K562 (cell line): Measurements from ENCODE around the gene B3GALT6. TPM values are rescaled to one million over a fixed set of nuclear protein-coding genes. Genes with fewer than 3 reads are reported as not detected.

Source experiments
- E2F1 ChIP-seq: sonication (generic); formaldehyde crosslinking; IDR thresholded peaks from 2 replicates; pipeline ENCODE4 v1.8.1; 2023; ENCODE audit warnings: mild to moderate bottlenecking, missing genetic modification reagents, moderate library complexity
- E2F5 ChIP-seq: sonication (generic); formaldehyde crosslinking; IDR thresholded peaks from 2 replicates; pipeline ENCODE4 v1.8.0; 2022; ENCODE audit warnings: mild to moderate bottlenecking, missing genetic modification reagents
- HDAC1 ChIP-seq, 2 experiments: fragments of 450-650 bp; IDR thresholded peaks; 2 replicates each; pipeline ENCODE4 v1.6.1; 2016 to 2017; ENCODE audit warnings: inconsistent platforms in 1 of 2, mild to moderate bottlenecking in 1 of 2, moderate library complexity in 1 of 2
- L3MBTL2 ChIP-seq: fragments of 450-650 bp; IDR thresholded peaks from 2 replicates; pipeline ENCODE4 v1.6.1; 2016; ENCODE audit warnings: mild to moderate bottlenecking, moderate library complexity
- MBD1 ChIP-seq: fragments of 250-450 bp; sonication (Bioruptor Pico); IDR thresholded peaks from 2 replicates; pipeline ENCODE4 v1.8.0; 2022; ENCODE audit warnings: inconsistent platforms
- MBD2 ChIP-seq: sonication (generic); IDR thresholded peaks from 2 replicates; pipeline ENCODE4 v1.6.1; 2016; ENCODE audit warnings: low read depth, borderline replicate concordance
- SP2 ChIP-seq: IDR thresholded peaks from 2 replicates; pipeline ENCODE4 v1.6.1; 2011; ENCODE audit warnings: mild to moderate bottlenecking, low read depth, low read length, moderate library complexity; ENCODE audit not compliant: poor library complexity, severe bottlenecking; ENCODE audit errors: extremely low read depth
- SPI1 ChIP-seq: IDR thresholded peaks from 2 replicates; pipeline ENCODE4 v1.6.1; 2011; ENCODE audit warnings: low read depth, low read length, control low read depth, borderline replicate concordance
- TFE3 ChIP-seq: fragments of 450-650 bp; formaldehyde crosslinking; IDR thresholded peaks from 2 replicates; pipeline ENCODE4 v1.4.0; 2020; ENCODE audit warnings: mild to moderate bottlenecking, mixed read lengths
- ZNF121 ChIP-seq: sonication (generic); formaldehyde crosslinking; conservative IDR thresholded peaks from 2 replicates; pipeline ENCODE4 v1.8.0; 2022; ENCODE audit warnings: missing genetic modification reagents
- ZNF263 ChIP-seq: sonication (generic); formaldehyde crosslinking; IDR thresholded peaks from 2 replicates; pipeline ENCODE4 v1.8.0; 2022; ENCODE audit warnings: mild to moderate bottlenecking, missing genetic modification reagents, borderline replicate concordance
- ZNF407 ChIP-seq: fragments of 450-650 bp; IDR thresholded peaks from 2 replicates; pipeline ENCODE4 v1.6.1; 2016; ENCODE audit warnings: low read depth
- polyA plus RNA-seq, 8 experiments: library from polyadenylated mRNA; depleted of rRNA in 4 of 8; stranded (reverse) in 5 of 8; unstranded in 3 of 8; fragments of >200 nt; fragmentation: Nextera tagmentation in 2 of 8; fragmentation: Illumina TruSeq in 1 of 8; extraction: Ambion mirVana in 2 of 8; extraction: Trizol in 1 of 8; gene quantifications; 2 replicates each; pipeline versions ENCODE4 v1.2.1 to v1.2.3, GENCODE V29; 2011 to 2014; ENCODE audit warnings: inconsistent platforms in 1 of 8, missing spikeins in 1 of 8
- total RNA-seq, 7 experiments: library from RNA; depleted of rRNA in 6 of 7; stranded (reverse); fragments of >200 nt in 6 of 7; fragmentation: Illumina TruSeq in 2 of 7; extraction: Trizol in 2 of 7; gene quantifications; 2 replicates each; pipeline versions ENCODE4 v1.2.1 to v1.2.3, GENCODE V29; 2011 to 2021; ENCODE audit warnings: low replicate concordance in 1 of 7

Gene B3GALT6
- total and polyA plus RNA-seq, 9 of the 15 experiments (the other 6 are each of a cell fraction or from before 2014, with no cell fraction given), result 0.68 to 29.8 (median 9.9) TPM

GRCh38 chr1:1232208-1232795 is at the start of gene B3GALT6 (continued):
- TF ChIP-seq ZNF407 (no peak), SPI1 (no peak), TFE3 (no peak), E2F1 (CRISPR knock-in tag) (no peak), E2F5 (CRISPR knock-in tag) (peak; percentile 80; the same call in 1 of the 2 replicates), MBD2 (no peak), SP2 (no peak), L3MBTL2 (peak; percentile 98), ZNF121 (CRISPR knock-in tag) (no peak), MBD1 (peak; percentile 97), ZNF263 (CRISPR knock-in tag) (no peak), HDAC1 (IDR thresholded peaks at IDR 0.05) (no peak)
